ENCODE data around the gene MLPH.

GRCh38 chr2:237600205-237600846 is 113.3 kb downstream of the MLPH start:
- no peak for TF ChIP-seq CTCF (IDR thresholded peaks at IDR 0.05)
- no peak for TF ChIP-seq POLR2AphosphoS5 (IDR thresholded peaks at IDR 0.05)

All from breast epithelium (tissue), 3 donors.